Measurements from ENCODE around the gene SLC35E1. TPM values are rescaled to one million over a fixed set of nuclear protein-coding genes. Genes with fewer than 3 reads are reported as not detected.
A peak's percentile ranks its signal among the peaks of the same experiment; 100 is the strongest.
"Not testable (repeated sequence)": the region's sequence is repeated elsewhere in the genome, so short reads cannot be mapped to it uniquely, and the experiment has no call there.

SLC35E1 gene
- total RNA-seq, 2 experiments from 2014 or later, result 40.6 to 43.1 TPM

DNA sequence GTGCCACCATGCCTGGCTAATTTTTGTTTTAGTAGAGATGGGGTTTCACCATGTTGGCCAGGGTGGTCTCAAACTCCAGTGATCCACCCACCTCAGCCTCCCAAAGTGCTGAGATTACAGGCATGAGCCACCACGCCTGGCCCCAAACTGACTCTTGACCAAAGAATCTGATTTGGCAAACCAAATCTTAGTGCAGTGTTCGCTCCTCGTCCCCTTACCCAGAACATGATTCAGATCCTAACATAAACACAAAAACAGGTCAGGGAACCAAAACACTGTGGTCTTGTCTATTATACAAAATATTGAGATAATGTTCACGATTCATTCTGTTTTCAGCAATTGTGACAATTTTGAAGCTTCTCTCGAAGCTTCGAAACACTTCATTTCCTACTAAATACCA is 20.3 kb downstream of the SLC35E1 start:
- peaks cover 21% of the 10 kb centered on the region for H3K4me1 Mint-ChIP-seq
- H3K27ac Mint-ChIP-seq, H3K27me3 Mint-ChIP-seq, H3K4me3 Mint-ChIP-seq, POLR2A ChIA-PET, H3K9me3 Mint-ChIP-seq, DNase-seq: not testable (repeated sequence)
- CTCF ChIA-PET, result interaction anchor here (1.1 to 1.5 kb wide), 3 partner anchors 10 to 36 kb away, joined by 3 to 4 read pairs (median 3); no protein-coding TSS in a partner anchor
- H3K36me3 Mint-ChIP-seq (ENCODE audit: low read depth), result peaks cover 27% of the 10 kb centered on the region

DNA sequence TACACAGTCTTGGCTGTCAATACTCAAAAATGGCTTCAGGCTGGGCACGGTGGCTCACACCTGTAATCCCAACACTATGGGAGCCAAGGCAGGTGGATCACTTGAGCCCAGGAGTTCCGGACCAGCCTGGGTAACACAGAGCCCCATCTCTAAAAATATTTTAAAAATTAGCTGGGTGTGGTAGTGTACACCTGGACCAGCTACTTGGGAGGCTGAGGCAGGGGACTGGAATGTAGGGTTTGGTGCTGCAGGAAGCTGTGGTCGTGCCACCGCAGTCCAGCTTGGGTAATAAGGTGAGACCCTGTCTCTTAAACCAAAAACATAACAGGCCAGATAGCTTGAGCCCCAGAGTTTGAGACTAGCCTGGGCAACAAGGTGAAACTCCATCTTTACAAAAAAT is 23.3 kb downstream of the SLC35E1 start:
- no peak for DNase-seq
- Mint-ChIP-seq H3K27me3 (no peaks in the 10 kb centered on the region), H3K27ac (no peak overlapping the region), H3K4me3 (no peak overlapping the region), H3K9me3 (no peaks in the 10 kb centered on the region), H3K4me1 (peaks cover 24% of the 10 kb centered on the region), H3K36me3 (ENCODE audit: low read depth) (peaks cover 22% of the 10 kb centered on the region)
- POLR2A ChIA-PET, result no interaction called here
- CTCF ChIA-PET, result interaction anchor here (0.7 to 1.2 kb wide), 2 partner anchors 14 to 1304 kb away, joined by 3 to 4 read pairs; no protein-coding TSS in a partner anchor

DNA sequence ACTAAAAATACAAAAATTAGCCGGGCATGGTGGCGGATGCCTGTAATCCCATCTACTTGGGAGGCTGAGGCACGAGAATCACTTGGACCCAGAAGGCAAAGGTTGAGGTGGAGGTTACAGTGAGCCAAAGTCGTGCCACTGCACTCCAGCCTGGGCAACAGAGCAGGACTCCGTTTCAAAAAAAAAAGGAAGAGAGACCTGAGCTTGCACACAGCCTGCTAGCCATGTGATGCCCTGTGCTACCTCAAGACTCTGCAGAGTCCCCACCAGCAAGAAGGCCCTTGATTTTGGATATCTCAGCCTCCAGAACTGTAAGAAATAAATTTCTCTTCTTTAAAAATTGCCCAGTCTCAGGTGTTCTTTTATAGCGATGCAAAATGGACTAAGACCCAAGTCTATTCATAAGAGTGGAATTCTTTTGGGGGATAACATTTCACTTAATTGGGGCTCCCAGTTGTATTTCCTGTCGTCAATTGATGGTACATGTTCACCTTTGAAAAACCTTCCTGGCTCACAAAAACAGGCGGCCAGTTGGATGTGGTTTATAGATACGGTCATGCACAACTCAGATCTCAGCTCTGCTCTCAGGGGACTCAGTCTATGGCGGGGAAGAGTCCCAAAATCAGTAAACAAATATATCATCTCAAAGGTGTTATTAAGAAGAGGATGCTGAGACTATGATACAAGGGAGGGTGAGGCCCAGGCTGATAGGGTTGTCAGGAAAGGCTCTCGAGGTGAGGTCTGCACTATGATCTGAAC is 27.6 kb downstream of the SLC35E1 start:
- H3K36me3 Mint-ChIP-seq (ENCODE audit: low read depth), result peaks cover 22% of the 10 kb centered on the region
- CTCF ChIA-PET, result interaction anchor here (1.6 kb wide), 1 partner anchor 42 kb away, joined by 5 read pairs; no protein-coding TSS in a partner anchor
- peaks cover 36% of the 10 kb centered on the region for H3K4me1 Mint-ChIP-seq
- peak overlapping the region; percentile 10 for H3K27ac Mint-ChIP-seq
- POLR2A ChIA-PET, result no interaction called here
- no peaks in the 10 kb centered on the region for H3K9me3 Mint-ChIP-seq
- peak overlapping the region; percentile 0 for H3K4me3 Mint-ChIP-seq
- no peak for DNase-seq
- no peaks in the 10 kb centered on the region for H3K27me3 Mint-ChIP-seq

DNA sequence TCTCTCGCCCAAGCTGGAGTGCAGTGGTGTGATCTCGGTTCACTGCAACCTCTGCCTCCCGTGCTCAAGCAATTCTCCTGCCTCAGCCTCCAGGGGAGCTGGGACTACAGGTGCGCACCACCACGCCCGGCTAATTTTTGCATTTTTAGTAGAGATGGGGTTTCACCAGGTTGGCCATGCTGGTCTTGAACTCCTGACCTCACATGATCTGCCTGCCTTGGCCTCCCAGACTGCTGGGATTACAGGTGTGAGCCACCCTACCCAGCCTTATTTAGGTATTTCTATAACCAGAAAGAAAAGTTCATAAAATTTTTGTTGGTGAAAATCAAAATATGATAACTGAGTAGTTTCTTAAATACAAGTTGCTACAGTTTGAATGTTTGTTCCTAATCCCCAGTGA is 28.5 kb downstream of the SLC35E1 start:
- Mint-ChIP-seq H3K27ac (peak overlapping the region; percentile 96), H3K4me3 (peak overlapping the region; percentile 94), H3K36me3 (ENCODE audit: low read depth) (peaks cover 30% of the 10 kb centered on the region), H3K4me1 (peaks cover 38% of the 10 kb centered on the region)
- H3K9me3 Mint-ChIP-seq, DNase-seq, POLR2A ChIA-PET, H3K27me3 Mint-ChIP-seq: not testable (repeated sequence)
- CTCF ChIA-PET, result interaction anchor here (1.0 to 1.6 kb wide), 2 partner anchors 43 to 83 kb away, joined by 3 to 5 read pairs; no protein-coding TSS in a partner anchor

DNA sequence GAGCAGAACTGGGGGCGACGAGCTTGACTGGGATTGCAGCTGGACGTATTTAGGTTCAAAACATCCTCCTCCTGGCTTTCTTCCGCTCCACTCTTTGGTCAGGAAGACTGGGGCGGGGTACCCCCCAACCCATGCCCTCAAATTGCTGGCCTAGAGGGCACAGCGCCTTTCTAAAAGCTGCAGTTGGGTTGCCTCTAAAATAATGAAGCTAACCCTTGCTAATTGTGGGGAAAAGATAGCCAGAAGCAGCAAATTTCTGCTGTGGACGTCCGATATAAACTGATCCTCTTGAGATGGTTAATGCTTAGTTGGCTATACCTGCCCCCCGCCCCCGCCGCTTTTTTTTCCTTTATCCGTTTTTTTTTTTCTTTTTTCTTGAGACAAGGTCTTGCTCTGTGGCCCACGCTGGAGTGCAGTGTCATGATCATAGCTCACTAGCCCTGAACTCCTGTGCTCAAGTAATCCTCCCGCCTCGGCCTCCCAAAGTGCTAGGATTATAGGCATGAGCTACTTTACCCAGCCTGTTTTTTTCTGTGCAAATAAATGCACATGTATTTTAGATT is 29.2 kb downstream of the SLC35E1 start:
- DNase-seq, result no peak
- CTCF ChIA-PET, result interaction anchor here (1.0 kb wide), 1 partner anchor 84 kb away, joined by 3 read pairs; no protein-coding TSS in a partner anchor
- H3K4me3 Mint-ChIP-seq, result peak overlapping the region; percentile 94

DNA sequence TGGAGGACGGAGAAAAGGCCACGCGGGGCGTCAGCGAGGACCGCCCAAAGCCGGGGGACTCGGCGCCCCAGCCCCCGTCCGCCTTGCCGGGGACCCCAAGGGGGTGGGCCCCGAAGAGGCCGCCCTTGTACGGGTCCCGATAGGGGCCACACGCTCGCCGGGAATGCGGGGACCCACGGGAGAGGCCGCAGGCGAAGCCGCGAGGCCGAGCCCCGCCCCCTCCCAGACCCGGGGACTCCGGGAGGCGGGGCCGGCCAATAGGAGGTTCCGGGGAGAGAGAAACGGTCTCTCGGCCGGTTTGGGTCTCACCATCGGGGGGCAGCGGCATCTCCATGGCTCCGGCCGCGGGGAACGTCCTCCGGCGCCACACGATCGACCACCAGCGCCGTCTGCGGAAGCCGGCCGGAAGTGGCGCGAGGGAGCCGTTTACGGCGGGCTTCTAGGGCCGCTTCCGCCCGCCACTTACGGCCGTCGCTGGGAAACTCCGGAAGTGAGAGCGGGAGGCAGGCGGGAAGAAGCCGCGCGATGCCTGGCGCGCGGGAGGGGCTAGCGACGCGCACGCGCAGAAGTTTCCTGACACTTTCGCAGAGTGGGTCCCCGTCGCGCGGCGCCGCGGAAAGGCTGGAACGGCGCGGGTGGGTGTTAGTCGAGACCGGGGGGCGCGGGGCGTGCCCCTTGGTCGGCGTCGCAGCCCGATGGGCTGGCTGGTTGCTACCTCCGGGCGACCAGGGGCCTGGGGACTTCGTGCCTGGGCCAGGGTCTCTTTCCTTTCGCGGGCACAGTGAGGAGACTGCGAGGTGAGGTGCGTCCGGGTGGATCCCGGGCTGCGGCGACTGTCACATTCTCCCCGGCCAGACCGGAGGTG is 29.9 kb downstream of the SLC35E1 start, which contains the start of gene CHERP:
TSS of gene CHERP (minus strand) at position 393 of the 865 bp plus-strand sequence. CDS start at position 334, 59 bp downstream.
- Mint-ChIP-seq H3K27me3 (no peaks in the 10 kb centered on the region), H3K9me3 (no peaks in the 10 kb centered on the region), H3K27ac (peak within 1 kb of the TSS; percentile 96), H3K36me3 (ENCODE audit: low read depth) (peaks cover 44% of the 10 kb centered on the region), H3K4me1 (peaks cover 49% of the 10 kb centered on the region), H3K4me3 (peak within 1 kb of the TSS; percentile 94)
- DNase-seq, result peak; percentile 96
- ChIA-PET CTCF (interaction anchor here (0.6 to 0.9 kb wide), 3 partner anchors 9 to 87 kb away, joined by 3 read pairs; no protein-coding TSS in a partner anchor), POLR2A (no interaction called here)

More for the DNA sequence above, 29.2 kb downstream of the SLC35E1 start:
- Mint-ChIP-seq H3K27ac (peak overlapping the region; percentile 96), H3K36me3 (ENCODE audit: low read depth) (peaks cover 37% of the 10 kb centered on the region), H3K9me3 (no peaks in the 10 kb centered on the region), H3K4me1 (peaks cover 43% of the 10 kb centered on the region), H3K27me3 (no peaks in the 10 kb centered on the region)
- POLR2A ChIA-PET, result no interaction called here

DNA sequence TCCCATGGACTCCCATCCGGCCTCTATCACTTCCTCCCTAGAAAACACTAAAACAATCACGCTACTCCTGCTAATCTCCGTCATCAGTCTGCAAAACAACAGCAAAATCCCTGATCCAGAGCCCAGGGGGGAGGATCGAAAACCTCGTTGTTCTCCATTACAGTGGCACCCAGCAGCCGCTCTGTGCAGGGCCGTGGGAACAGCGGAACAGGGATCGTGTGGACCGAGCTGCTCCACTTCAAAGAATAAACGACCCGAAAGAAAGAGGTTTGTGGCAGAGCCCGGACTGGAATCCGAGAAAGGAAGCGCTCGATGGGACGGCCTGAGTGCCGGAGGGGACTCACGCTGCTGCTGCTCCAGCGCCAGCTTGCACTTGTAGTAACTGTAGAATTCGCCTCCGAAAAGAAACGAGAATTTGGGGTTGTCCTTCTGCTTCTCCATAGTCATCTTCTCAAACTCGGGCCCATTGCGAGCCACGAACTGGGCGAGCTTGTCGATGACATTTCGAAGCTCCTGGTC is 30.6 kb downstream of the SLC35E1 start:
- peak; percentile 29 for DNase-seq
- no peaks in the 10 kb centered on the region for H3K27me3 Mint-ChIP-seq
- CTCF ChIA-PET, result interaction anchor here (0.6 to 2.1 kb wide), 4 partner anchors 9 to 87 kb away, joined by 3 to 5 read pairs (median 3); no protein-coding TSS in a partner anchor
- POLR2A ChIA-PET, result no interaction called here
- peak overlapping the region; percentile 70 for H3K27ac Mint-ChIP-seq
- H3K4me1 Mint-ChIP-seq, result peaks cover 49% of the 10 kb centered on the region
- no peaks in the 10 kb centered on the region for H3K9me3 Mint-ChIP-seq
- H3K36me3 Mint-ChIP-seq (ENCODE audit: low read depth), result peaks cover 49% of the 10 kb centered on the region
- H3K4me3 Mint-ChIP-seq, result peak overlapping the region; percentile 94

DNA sequence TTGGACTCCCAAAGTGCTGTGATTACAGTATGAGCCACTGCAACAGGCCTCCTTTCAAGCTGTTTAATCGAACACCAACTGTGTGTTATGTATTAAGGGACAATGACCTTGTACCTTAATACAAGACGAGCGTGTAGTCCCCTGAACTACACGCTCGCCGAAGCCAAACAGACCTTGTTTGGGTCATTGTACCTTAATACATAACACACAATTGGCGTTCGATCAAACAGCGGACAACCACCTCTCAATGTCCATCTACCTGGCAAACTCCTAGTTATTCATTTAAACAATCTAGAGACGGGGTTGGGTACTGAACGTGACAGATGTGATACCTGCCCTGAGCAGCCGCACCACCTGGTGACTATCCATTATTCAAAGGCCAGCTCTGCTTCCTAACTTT is 31.3 kb downstream of the SLC35E1 start:
- POLR2A ChIA-PET, result no interaction called here
- H3K4me3 Mint-ChIP-seq, result peak overlapping the region; percentile 94
- peak overlapping the region; percentile 70 for H3K27ac Mint-ChIP-seq

DNA sequence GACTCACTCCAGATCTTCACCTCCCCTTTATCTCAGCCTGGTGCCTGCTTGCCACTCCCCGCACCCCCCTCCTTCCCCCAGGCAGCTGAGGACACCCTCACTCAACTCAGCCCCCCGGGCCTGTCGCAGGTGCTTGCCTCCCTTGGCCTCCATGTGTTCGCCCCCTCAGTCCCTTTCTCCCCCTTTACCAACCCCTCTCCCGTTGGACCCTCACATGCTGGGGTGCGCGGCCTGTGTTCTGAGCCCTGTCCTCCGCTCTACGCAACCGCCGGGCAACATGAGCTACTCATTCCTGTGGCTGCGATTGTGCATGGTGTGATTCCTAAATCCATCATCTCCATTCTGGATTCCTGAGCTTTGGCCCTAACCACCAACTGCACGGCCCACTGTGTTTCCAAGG is 35.1 kb downstream of the SLC35E1 start:
- H3K27ac Mint-ChIP-seq, result no peak overlapping the region
- peaks cover 28% of the 10 kb centered on the region for H3K4me1 Mint-ChIP-seq
- H3K9me3 Mint-ChIP-seq, result no peaks in the 10 kb centered on the region
- ChIA-PET POLR2A (no interaction called here), CTCF (no interaction called here)
- H3K27me3 Mint-ChIP-seq, result no peaks in the 10 kb centered on the region
- H3K36me3 Mint-ChIP-seq (ENCODE audit: low read depth), result peaks cover 63% of the 10 kb centered on the region
- DNase-seq, result no peak
- H3K4me3 Mint-ChIP-seq, result no peak overlapping the region

More for the DNA sequence above, 31.3 kb downstream of the SLC35E1 start:
- DNase-seq, result no peak
- Mint-ChIP-seq H3K27me3 (no peaks in the 10 kb centered on the region), H3K36me3 (ENCODE audit: low read depth) (peaks cover 52% of the 10 kb centered on the region), H3K4me1 (peaks cover 48% of the 10 kb centered on the region), H3K9me3 (no peaks in the 10 kb centered on the region)
- CTCF ChIA-PET, result interaction anchor here (0.9 to 2.1 kb wide), 2 partner anchors 8 to 24 kb away, joined by 3 to 5 read pairs; no protein-coding TSS in a partner anchor

DNA sequence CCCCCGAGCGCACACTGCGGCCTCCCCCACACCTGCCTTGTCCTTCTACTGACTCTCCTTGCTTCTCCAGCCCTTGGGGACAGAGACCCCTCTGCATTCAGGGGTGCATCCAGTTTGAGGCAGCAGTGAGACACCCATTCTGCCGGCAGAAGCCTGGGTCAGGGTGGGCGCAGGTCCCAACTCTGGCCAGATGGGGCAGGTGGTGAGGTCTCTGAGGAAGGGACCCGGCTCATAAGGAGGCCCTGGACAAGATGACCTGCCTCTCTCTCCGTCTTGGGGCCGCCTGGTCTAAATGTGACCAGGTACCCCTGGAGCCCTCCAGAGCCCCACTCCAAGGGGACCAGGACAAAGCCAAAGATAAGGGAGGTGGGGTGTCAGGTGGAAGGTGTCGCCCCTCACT is 36.1 kb downstream of the SLC35E1 start:
- Mint-ChIP-seq H3K27me3 (no peaks in the 10 kb centered on the region), H3K36me3 (ENCODE audit: low read depth) (peaks cover 63% of the 10 kb centered on the region), H3K4me3 (no peak overlapping the region), H3K9me3 (no peaks in the 10 kb centered on the region), H3K27ac (no peak overlapping the region), H3K4me1 (peaks cover 22% of the 10 kb centered on the region)
- ChIA-PET POLR2A (no interaction called here), CTCF (no interaction called here)
- no peak for DNase-seq

DNA sequence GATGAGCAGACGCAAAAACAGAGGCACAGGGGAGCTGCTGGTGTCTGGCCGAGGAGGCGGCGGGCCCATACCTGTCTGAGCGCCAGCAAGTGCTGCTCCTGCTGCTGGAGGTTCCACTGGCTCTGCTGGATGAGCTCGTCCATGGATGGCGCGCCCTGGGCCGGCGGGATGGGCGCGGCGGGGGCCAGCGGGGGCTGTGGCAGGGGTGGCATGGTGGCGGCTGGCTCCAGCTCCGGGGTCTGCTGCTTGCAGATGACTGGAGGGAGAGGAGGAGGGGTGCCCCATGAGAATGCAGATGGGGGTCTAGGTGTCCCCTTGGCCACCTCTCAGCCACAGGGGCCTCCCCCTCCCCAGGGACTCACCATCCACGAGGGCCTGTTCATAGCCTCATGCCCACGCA is 36.8 kb downstream of the SLC35E1 start:
- ChIA-PET CTCF (interaction anchor here (0.6 to 0.7 kb wide), 2 partner anchors 38 to 104 kb away, joined by 3 read pairs; no protein-coding TSS in a partner anchor), POLR2A (interaction anchor here (0.6 kb wide), 1 partner anchor 54 kb away, joined by 4 read pairs; no protein-coding TSS in a partner anchor)
- H3K4me3 Mint-ChIP-seq, result no peak overlapping the region
- peaks cover 20% of the 10 kb centered on the region for H3K4me1 Mint-ChIP-seq
- DNase-seq, result no peak
- peaks cover 64% of the 10 kb centered on the region for H3K36me3 Mint-ChIP-seq (ENCODE audit: low read depth)
- H3K27ac Mint-ChIP-seq, result peak overlapping the region; percentile 25
- no peaks in the 10 kb centered on the region for H3K27me3 Mint-ChIP-seq
- H3K9me3 Mint-ChIP-seq, result no peaks in the 10 kb centered on the region

Data from activated CD4-positive, alpha-beta T cell treated with anti-CD3 and anti-CD28 coated beads, Interleukin-2, amount 10 ng/mL, durations not matched to agents 7 days and 5 days (primary cell).